ENCODE results near the gene CNNM2. TPM values are rescaled to one million over a fixed set of nuclear protein-coding genes. Genes with fewer than 3 reads are reported as not detected.
"Not testable (repeated sequence)": the region's sequence is repeated elsewhere in the genome, so short reads cannot be mapped to it uniquely, and the experiment has no call there.

CNNM2 gene
- total RNA-seq, 1 donor from 2014 or later: 6.3 TPM

- no peak for DNase-seq
Observed at GRCh38 chr10:102970562-102971340, 52.7 kb downstream of the CNNM2 start.

GRCh38 chr10:102975483-102976379, 57.6 kb downstream of the CNNM2 start:
- no peak for DNase-seq

DNA sequence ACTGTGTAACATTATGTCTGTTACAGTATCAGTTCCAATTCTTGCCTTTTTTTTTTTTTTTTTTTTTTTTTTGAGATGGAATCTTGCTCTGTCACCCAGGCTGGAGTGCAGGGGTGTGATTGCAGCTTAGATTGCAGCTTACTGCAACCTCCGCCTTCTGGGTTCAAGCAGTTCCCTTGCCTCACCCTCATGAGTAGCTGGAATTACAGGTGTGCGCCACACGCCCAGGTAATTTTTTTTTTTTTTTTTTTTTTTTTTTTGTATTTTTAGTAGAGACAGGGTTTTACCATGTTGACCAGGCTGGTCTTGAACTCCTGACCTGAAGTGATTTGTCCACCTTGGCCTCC, 58.3 kb downstream of the CNNM2 start:
- DNase-seq: not testable (repeated sequence)

GRCh38 chr10:102982296-102982695, 64.2 kb downstream of the CNNM2 start:
- DNase-seq: no peak

DNA sequence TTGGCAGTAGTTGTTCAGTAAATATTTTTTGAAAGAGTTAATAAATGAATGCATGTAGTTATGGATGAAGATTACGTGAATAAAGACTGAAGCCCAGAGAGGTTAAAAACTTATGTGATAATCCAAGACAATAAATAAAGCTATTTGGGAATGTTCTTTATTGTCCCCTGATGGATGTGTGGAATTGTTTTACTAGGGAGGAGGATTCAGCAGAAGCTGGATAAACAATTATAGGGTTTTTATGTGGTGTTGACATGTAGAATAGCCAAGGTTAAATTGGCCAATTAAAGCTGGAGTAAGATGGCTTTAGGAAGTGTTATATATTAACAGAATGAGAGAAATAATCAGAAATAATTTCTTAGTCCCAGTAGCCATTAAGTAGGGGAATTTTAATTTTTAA, 66.0 kb downstream of the CNNM2 start:
- DNase-seq: no peak

- DNase-seq: no peak
Observed at GRCh38 chr10:102985811-102986210, 67.7 kb downstream of the CNNM2 start.

- no peak for DNase-seq
Observed at GRCh38 chr10:102988404-102989314, 70.6 kb downstream of the CNNM2 start.

DNA sequence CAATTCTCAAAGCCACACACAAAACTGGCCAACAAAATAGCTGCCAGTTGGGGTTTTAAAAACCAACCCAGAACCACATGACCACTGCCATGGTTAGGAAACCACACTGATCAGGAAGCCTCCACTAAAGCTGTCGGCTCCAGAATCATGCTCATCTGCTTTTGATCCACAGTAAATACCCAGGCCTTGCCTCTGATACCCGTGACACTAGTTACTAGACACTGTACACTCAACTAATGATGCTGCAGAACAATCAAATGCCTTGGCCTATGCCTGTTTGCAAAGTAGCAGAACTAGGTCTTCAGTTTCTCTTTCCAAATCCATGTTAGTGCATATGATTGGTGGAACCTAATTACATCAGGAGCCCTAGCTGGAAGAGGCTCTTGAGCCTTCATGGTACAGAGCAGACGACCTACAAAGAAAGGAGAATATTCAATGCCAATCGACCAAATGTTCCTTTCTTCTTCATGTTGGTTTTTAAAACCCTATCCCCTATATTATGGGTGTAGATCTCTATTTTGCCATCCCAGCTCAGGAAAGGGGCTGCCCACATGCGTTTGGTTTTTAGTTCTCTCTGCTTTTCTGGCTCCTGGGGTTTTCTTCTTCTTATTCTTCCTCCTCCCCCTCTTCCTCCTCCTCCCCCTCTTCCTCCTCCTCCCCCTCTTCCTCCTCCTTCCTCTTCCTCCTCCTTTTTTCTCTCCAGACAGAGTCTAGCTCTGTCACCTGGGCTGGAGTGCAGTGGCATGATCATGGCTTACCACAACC, 76.6 kb downstream of the CNNM2 start:
- DNase-seq: no peak

DNA sequence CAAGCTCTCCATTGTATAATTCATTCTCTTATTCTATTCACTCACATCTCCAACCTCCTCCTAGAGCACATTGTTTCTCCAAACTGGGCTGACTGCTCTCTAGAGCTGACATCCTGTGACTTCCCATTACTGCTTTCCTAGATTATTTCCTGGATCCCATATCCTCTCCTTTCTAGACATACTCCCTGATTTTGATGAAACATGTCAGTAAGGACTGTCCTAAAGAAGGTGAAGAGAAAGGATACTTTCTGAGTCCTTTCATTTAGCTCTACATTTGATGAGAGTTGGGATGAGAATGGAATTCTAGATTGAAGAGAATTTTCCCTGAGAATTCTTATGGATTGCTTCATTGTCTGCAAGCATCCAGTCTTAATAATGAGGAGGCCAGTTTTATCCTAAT, 78.8 kb downstream of the CNNM2 start:
- peak; percentile 1 for DNase-seq

DNA sequence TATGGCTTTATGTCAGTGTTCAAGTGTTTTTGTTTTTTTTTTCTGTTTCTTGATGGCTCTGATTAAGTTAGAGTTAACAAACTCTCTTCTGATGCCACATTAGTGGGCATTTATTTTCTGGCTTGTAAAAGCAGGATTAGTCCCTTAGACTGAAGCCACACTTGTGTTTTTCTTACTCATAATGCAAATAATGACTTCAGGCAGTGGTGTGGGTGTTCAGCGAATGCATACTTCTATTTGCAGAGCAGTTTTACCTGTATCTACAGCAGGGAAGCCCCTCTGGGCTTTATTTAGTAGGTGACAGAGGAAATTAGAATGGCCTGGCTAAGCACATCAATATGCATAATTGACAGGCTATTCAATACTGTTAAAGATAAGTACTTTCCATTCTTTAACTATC, 79.9 kb downstream of the CNNM2 start:
- DNase-seq: no peak

- DNase-seq: no peak
Observed at GRCh38 chr10:102998399-102998907, 80.4 kb downstream of the CNNM2 start.

DNA sequence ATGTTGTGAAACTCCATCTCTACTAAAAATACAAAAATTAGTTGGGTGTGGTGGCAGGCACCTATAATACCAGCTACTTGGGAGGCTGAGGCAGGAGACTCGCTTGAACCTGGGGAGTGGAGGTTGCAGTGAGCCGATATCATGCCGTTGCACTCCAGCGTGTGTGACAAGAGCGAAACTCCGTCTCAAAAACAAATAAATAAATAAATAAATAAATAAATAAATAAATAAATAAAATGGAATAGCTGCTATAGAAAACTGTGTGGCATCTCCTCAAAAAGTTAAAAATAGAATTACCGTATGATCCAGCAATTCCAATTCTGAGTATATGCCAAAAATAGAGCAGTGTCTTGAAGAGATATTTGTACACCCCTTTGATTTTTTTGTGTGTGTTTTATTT, 82.0 kb downstream of the CNNM2 start:
- DNase-seq: not testable (repeated sequence)

DNA sequence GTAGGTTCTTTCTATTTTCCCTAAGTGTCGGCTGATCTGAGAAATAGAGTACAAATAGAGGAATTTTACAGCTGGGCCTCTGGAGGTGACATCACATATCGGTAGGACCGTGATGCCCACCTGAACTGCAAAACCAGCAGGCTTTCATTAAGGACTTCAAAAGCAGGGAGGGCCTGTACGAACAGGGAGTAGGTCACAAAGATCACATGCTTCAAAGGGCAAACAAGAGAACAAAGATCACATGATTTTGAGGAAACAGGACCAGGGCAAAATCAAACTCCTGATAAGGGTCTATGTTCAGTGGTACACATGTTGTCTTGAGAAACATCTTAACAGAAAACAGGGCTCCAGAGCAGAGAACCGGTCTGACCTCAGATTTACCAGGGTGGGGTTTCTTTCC, 88.9 kb downstream of the CNNM2 start:
- DNase-seq: no peak

DNA sequence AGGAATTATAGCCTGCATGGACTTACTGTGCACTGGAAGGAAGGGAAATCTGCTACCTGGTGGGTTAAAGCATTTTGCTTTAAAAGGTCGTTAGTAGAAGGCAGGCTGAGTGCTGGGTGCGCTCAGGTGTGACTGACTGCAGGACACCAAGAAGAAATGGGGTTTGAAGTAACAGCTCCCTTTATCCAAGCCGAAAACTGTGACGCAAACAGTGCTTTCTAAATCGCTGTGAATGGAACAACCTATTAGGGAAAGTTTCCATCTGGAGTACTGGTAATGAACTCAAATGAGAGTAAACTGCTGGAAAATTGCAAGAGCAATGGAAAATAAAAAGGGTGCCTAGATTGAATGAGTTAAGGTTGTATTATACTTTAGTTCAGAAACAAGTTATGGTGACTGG, 95.3 kb downstream of the CNNM2 start:
- DNase-seq: no peak

DNA sequence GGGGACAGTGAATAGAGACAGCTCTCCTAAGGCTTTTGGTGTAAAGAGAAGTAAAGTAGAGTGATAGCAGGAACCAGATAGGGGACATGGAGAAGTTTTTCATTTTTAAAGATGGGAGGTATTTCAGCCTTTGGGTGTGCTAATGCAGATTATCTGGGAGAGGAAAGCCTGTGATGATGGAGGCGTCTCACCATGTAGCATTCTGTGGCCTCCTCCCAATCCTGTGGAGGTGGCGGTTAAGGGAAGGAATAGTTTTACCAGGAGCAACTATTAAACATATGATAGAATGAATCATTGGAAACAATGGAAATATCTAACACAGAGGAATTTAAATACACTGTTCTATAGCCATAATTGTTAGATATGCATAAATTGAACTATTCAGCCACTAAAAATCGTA, 101.3 kb downstream of the CNNM2 start:
- DNase-seq: no peak

DNA sequence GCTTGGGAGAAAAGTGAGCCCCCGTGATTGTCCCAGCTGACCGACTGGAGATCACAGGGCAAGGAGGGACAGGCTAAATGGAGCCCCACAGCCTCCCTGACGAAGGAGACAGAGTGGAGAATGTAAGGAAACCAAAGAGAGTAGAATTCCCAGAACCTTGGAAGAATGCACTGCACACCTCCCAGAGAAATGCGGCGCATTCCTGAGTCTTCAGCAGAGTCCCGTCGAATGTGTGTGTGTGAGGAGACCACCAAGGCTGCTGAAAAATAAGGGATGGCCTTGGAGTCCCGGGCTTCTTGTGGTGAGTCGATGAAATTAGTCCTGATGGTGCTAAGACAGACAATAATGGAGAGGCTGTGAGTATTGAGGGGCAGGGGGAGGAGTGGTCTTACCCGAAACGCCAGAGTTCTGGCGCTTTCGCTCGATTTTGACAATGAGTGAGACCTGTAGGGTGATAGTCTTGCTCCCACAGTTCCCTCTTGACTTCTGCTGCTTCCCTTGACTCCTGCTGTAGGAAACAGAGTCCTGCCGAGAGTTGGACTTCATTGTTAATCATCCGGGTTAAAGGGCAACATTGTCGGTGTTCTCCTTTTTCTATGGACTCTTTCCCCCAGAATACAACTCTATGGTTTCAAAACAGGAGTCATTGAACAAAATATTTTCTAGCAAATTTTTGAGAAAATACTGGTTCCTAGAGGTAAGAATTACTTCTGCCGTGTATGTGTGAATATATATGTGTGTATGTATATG, 103.2 kb downstream of the CNNM2 start:
- no peak for DNase-seq

- DNase-seq: no peak
Observed at GRCh38 chr10:103021900-103022293, 103.8 kb downstream of the CNNM2 start.

DNA sequence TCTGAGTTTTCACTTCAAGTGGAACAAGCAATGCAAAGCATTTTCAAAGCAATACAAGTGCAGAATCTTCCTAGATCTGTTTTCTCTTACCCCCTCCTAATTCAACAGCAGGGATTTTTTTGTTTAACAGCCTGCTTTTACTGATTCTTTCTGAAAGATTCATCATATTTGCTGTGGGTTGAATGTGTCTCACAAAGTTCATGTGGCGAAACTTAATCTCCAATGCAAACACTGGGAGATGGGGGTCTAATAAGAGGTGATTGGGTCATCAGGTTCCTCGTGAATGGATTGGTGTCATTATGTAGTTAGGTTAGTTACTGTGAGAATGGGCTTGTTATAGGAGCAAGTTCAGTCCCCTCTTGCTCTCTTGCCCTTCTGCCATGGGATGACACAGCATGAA, 107.6 kb downstream of the CNNM2 start:
- DNase-seq: no peak

GRCh38 chr10:103038570-103038969, 120.5 kb downstream of the CNNM2 start:
- DNase-seq: no peak

DNA sequence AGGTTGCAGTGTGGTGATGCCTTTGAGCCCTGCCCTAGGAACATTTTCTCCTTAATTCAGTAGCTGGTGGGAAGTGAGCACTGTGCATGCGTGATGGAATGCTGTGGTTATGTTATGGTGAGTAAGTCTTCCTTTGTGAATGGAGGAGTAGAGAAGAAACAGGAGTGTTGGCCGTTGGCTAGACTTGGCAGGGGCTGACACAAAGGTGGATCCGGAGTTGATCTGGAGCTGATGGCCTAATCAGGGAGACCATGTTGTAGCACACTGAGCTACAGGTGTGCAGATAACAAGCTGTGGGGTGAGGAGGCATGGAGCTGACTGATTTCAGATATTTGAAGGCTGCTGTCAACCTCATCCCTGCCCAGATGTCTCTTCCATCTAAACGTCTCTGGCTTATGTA, 122.3 kb downstream of the CNNM2 start:
- DNase-seq: no peak

DNA sequence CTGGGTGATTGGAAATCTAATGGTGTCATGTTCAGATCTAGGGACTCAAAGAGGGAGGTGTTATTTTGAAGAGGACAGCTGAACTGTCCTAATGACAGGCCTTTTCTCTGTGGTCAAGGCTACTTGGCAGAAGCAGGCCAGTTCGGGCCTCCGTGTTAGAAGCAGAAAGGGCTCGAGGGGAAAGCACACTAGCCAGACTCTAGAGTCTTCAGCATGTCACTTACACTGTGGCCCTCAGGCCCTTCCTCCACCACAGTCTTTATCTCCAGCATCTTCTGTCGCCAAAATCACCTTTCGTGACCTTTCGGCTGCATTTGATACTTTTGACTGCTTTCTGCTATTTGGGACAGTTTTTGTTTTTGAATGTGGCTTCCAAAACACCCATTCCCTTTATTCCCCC, 123.3 kb downstream of the CNNM2 start:
- DNase-seq: no peak
